ENCODE results near the gene TRIM47. TPM values are rescaled to one million over a fixed set of nuclear protein-coding genes. Genes with fewer than 3 reads are reported as not detected.

The TRIM47 gene
- total RNA-seq, 1 experiment from 2014 or later, result 6.9 TPM

- TF ChIP-seq CTCF (conservative IDR thresholded peaks at IDR 0.05), result no peak
Measured at GRCh38 chr17:75921596-75921995, 43.2 kb upstream of the TRIM47 start.

More at GRCh38 chr17:75921596-75921995, 43.2 kb upstream of the TRIM47 start:
- Histone ChIP-seq H3K14ac (ENCODE audit: insufficient read depth, low read length) (no peak overlapping the region), H2BK12ac (ENCODE audit: insufficient read length, low read depth, low read length) (no peak overlapping the region), H2AFZ (ENCODE audit: low read length) (no peak overlapping the region), H3K4me1 (ENCODE audit: insufficient read depth, low read length) (no peaks in the 10 kb centered on the region), H4K91ac (ENCODE audit: insufficient read length, low read depth, low read length) (no peak overlapping the region), H2AK5ac (ENCODE audit: insufficient read length, low read length) (no peak overlapping the region), H3K4ac (ENCODE audit: low read depth, low read length) (no peak overlapping the region), H4K5ac (ENCODE audit: insufficient read length, low read depth, low read length) (no peak overlapping the region), H2BK20ac (ENCODE audit: low read depth, low read length, poor library complexity, severe bottlenecking) (no peak overlapping the region), H3K4me2 (ENCODE audit: insufficient read depth, insufficient read length, low read length) (no peak overlapping the region), H3K23me2 (ENCODE audit: insufficient read length, low read depth, low read length, poor library complexity, severe bottlenecking) (no peaks in the 10 kb centered on the region), H3K18ac (ENCODE audit: insufficient read length, low read depth, low read length) (no peak overlapping the region), H3K23ac (ENCODE audit: insufficient read length, low read depth, low read length) (no peak overlapping the region), H3K9me3 (ENCODE audit: control insufficient read depth, low read depth, low read length) (no peaks in the 10 kb centered on the region), H2BK120ac (ENCODE audit: low read depth, low read length, poor library complexity, severe bottlenecking) (no peak overlapping the region), H2BK5ac (ENCODE audit: insufficient read length, low read length) (no peak overlapping the region), H3K79me1 (ENCODE audit: insufficient read depth, low read depth, low read length, poor library complexity, severe bottlenecking) (no peaks in the 10 kb centered on the region), H3K9ac (ENCODE audit: extremely low read depth, insufficient read length, low read length) (no peak overlapping the region), H4K20me1 (ENCODE audit: control insufficient read depth, insufficient read depth, insufficient read length) (no peaks in the 10 kb centered on the region), H3T11ph (ENCODE audit: low read length) (no peak overlapping the region), H4K8ac (replicated peaks; ENCODE audit: insufficient read length, low read depth, low read length) (no peak overlapping the region), H3K27me3 (ENCODE audit: insufficient read depth, low read length) (no peaks in the 10 kb centered on the region), H3K27ac (ENCODE audit: insufficient read length, low read depth, low read length) (no peak overlapping the region), H3K79me2 (ENCODE audit: insufficient read depth, low read length) (no peaks in the 10 kb centered on the region), H3K56ac (ENCODE audit: insufficient read length, low read depth, low read length) (no peak overlapping the region), H2BK15ac (ENCODE audit: low read depth, low read length) (no peak overlapping the region)
- Mint-ChIP-seq H3K27ac (no peak overlapping the region), H3K9me3 (no peaks in the 10 kb centered on the region), H3K27me3 (ENCODE audit: low read depth) (no peaks in the 10 kb centered on the region), H3K4me1 (no peaks in the 10 kb centered on the region), H3K36me3 (ENCODE audit: insufficient read depth in 1 of 3, low read depth in 3 of 3) (peaks cover 2 to 29% (median 9%) of the 10 kb centered on the region in 3 experiments; a peak in 6 of 7 replicates), H3K4me3 (no peak overlapping the region)
- WGBS (ENCODE audit: extremely low coverage, insufficient read length, low lambda C conversion rate), result no CpG with 5 or more reads among the region's 15 CpGs
- no peak for DNase-seq

Measured in H9 (cell line).